ENCODE measurements around the gene AMBP. TPM values are rescaled to one million over a fixed set of nuclear protein-coding genes. Genes with fewer than 3 reads are reported as not detected.
"Not testable (repeated sequence)": the region's sequence is repeated elsewhere in the genome, so short reads cannot be mapped to it uniquely, and the experiment has no call there.

AMBP gene
- total RNA-seq, 8 experiments from 2014 or later: 0.16 to 1.8 (median 0.45) TPM; not detected in 1

- Histone ChIP-seq H3K4me3 (no peak overlapping the region), H3K27ac (no peak overlapping the region), H3K4me1 (replicated peaks in 1 of 2) (peaks cover 0 to 3% of the 10 kb centered on the region in 2 donors)
- in situ Hi-C loops (cut with MboI; ENCODE audit: low pct_unique_long_range_greater_than_20kb in 2 of 9, low sequenced_read_pairs in 9 of 9, unreplicated experiment in 9 of 9): loop anchor here in 4 of 9 experiments (25.0 kb wide), 5 partner anchors 88 to 337 kb away; no protein-coding TSS in a partner anchor
- no peak for ATAC-seq (replicated peaks in 6 of 8)
- 75 to 100% (median 94%) methylated on average over 1 to 24 of the region's 40 CpGs; no CpG with 5 or more reads in 1 of the 10 experiments for WGBS, 10 experiments
Measured at GRCh38 chr9:114049441-114050225, 28.5 kb downstream of the AMBP start.

- H3K4me1 ChIP-seq (replicated peaks in 1 of 2): no peaks in the 10 kb centered on the region
- H3K4me3 ChIP-seq: no peak overlapping the region
- in situ Hi-C loops (cut with MboI; ENCODE audit: low pct_unique_long_range_greater_than_20kb in 2 of 9, low sequenced_read_pairs in 9 of 9, unreplicated experiment in 9 of 9): loop anchor here in 4 of 9 experiments (25.0 kb wide), 5 partner anchors 89 to 336 kb away; no protein-coding TSS in a partner anchor
- no peak for ATAC-seq (replicated peaks in 6 of 8)
- 88 to 100% (median 98%) methylated on average over 1 to 15 of the region's 44 CpGs; no CpG with 5 or more reads in 4 of the 10 experiments for WGBS, 10 experiments
- H3K27ac ChIP-seq: no peak overlapping the region
Measured at GRCh38 chr9:114048533-114049415, 29.3 kb downstream of the AMBP start.

GRCh38 chr9:114047717-114048116 is 30.4 kb downstream of the AMBP start:
- 40 to 97% (median 75%) methylated on average over 1 to 3 of the region's 3 CpGs; no CpG with 5 or more reads in 4 of the 10 experiments for WGBS, 10 experiments
- ATAC-seq (replicated peaks in 6 of 8): peak in 2 of 8 experiments; percentile 30 to 49
- Histone ChIP-seq H3K4me1 (replicated peaks in 1 of 2) (no peaks in the 10 kb centered on the region), H3K27ac (no peak overlapping the region), H3K4me3 (no peak overlapping the region)
- in situ Hi-C loops (cut with MboI; ENCODE audit: low pct_unique_long_range_greater_than_20kb in 2 of 9, low sequenced_read_pairs in 9 of 9, unreplicated experiment in 9 of 9): loop anchor here in 4 of 9 experiments (25.0 kb wide), 5 partner anchors 90 to 335 kb away; no protein-coding TSS in a partner anchor

- H3K4me1 ChIP-seq (replicated peaks in 1 of 2): no peaks in the 10 kb centered on the region
- ATAC-seq (replicated peaks in 6 of 8): peak in 4 of 8 experiments; percentile 23 to 57 (median 36)
- no peak overlapping the region for H3K4me3 ChIP-seq
- H3K27ac ChIP-seq: no peak overlapping the region
- in situ Hi-C loops (cut with MboI; ENCODE audit: low pct_unique_long_range_greater_than_20kb in 2 of 9, low sequenced_read_pairs in 9 of 9, unreplicated experiment in 9 of 9): loop anchor here in 4 of 9 experiments (25.0 kb wide), 5 partner anchors 90 to 335 kb away; no protein-coding TSS in a partner anchor
- WGBS, 10 experiments: 50 to 100% (median 86%) methylated on average over 1 of the region's 1 CpG; no CpG with 5 or more reads in 3 of the 10 experiments
Measured at GRCh38 chr9:114046875-114047274, 31.2 kb downstream of the AMBP start.

GRCh38 chr9:114046237-114046755 is 31.8 kb downstream of the AMBP start:
- 67 to 100% (median 100%) methylated on average over 1 to 4 of the region's 4 CpGs for WGBS, 10 experiments
- in situ Hi-C loops (cut with MboI; ENCODE audit: low pct_unique_long_range_greater_than_20kb in 2 of 9, low sequenced_read_pairs in 9 of 9, unreplicated experiment in 9 of 9): loop anchor here in 4 of 9 experiments (25.0 kb wide), 5 partner anchors 91 to 334 kb away; no protein-coding TSS in a partner anchor
- Histone ChIP-seq H3K4me1 (replicated peaks in 1 of 2) (no peaks in the 10 kb centered on the region), H3K27ac (no peak overlapping the region), H3K4me3 (no peak overlapping the region)
- ATAC-seq (replicated peaks in 6 of 8): no peak

- in situ Hi-C loops (cut with MboI; ENCODE audit: low pct_unique_long_range_greater_than_20kb in 2 of 9, low sequenced_read_pairs in 9 of 9, unreplicated experiment in 9 of 9): loop anchor here in 4 of 9 experiments (25.0 kb wide), 5 partner anchors 94 to 331 kb away; no protein-coding TSS in a partner anchor
- H3K4me3 ChIP-seq; H3K27ac ChIP-seq; H3K4me1 ChIP-seq (replicated peaks in 1 of 2); ATAC-seq (replicated peaks in 6 of 8): not testable (repeated sequence)
Measured at GRCh38 chr9:114043660-114044059, 34.4 kb downstream of the AMBP start.

GRCh38 chr9:114039484-114039883 is 38.6 kb downstream of the AMBP start:
- 0 to 100% (median 91%) methylated on average over 1 to 5 of the region's 5 CpGs; no CpG with 5 or more reads in 2 of the 10 experiments for WGBS, 10 experiments
- H3K4me1 ChIP-seq (replicated peaks in 1 of 2): peaks cover 5 to 6% of the 10 kb centered on the region in 2 donors
- in situ Hi-C loops (cut with MboI; ENCODE audit: low pct_unique_long_range_greater_than_20kb in 2 of 9, low sequenced_read_pairs in 9 of 9, unreplicated experiment in 9 of 9): loop anchor here in 4 of 9 experiments (25.0 kb wide), 5 partner anchors 98 to 327 kb away; no protein-coding TSS in a partner anchor
- no peak overlapping the region for H3K4me3 ChIP-seq
- H3K27ac ChIP-seq: no peak overlapping the region
- ATAC-seq (replicated peaks in 6 of 8): no peak

- Histone ChIP-seq H3K4me3 (no peak overlapping the region), H3K27ac (no peak overlapping the region), H3K4me1 (replicated peaks in 1 of 2) (peaks cover 5 to 6% of the 10 kb centered on the region in 2 donors)
- ATAC-seq (replicated peaks in 6 of 8): no peak
- 86 to 100% (median 94%) methylated on average over 1 to 13 of the region's 13 CpGs for WGBS, 10 experiments
- in situ Hi-C loops (cut with MboI; ENCODE audit: low pct_unique_long_range_greater_than_20kb in 2 of 9, low sequenced_read_pairs in 9 of 9, unreplicated experiment in 9 of 9): loop anchor here in 4 of 9 experiments (25.0 kb wide), 5 partner anchors 98 to 327 kb away; no protein-coding TSS in a partner anchor
Measured at GRCh38 chr9:114038724-114039313, 39.3 kb downstream of the AMBP start.

- in situ Hi-C loops (cut with MboI; ENCODE audit: low pct_unique_long_range_greater_than_20kb in 2 of 9, low sequenced_read_pairs in 9 of 9, unreplicated experiment in 9 of 9): loop anchor here in 4 of 9 experiments (25.0 kb wide), 5 partner anchors 99 to 326 kb away; no protein-coding TSS in a partner anchor
- H3K27ac ChIP-seq: peak overlapping the region in 1 of 2 donors; percentile 5
- peaks cover 5 to 6% of the 10 kb centered on the region in 2 donors for H3K4me1 ChIP-seq (replicated peaks in 1 of 2)
- WGBS, 10 experiments: 35 to 89% (median 58%) methylated on average over 1 to 14 of the region's 19 CpGs
- H3K4me3 ChIP-seq: no peak overlapping the region
- peak; percentile 64 to 96 (median 90) for ATAC-seq (replicated peaks in 6 of 8)
Measured at GRCh38 chr9:114037961-114038723, 40.0 kb downstream of the AMBP start.

GRCh38 chr9:114037249-114037648 is 40.9 kb downstream of the AMBP start:
- Histone ChIP-seq H3K27ac (no peak overlapping the region), H3K4me3 (no peak overlapping the region), H3K4me1 (replicated peaks in 1 of 2) (peaks cover 5 to 6% of the 10 kb centered on the region in 2 donors)
- in situ Hi-C loops (cut with MboI; ENCODE audit: low pct_unique_long_range_greater_than_20kb in 2 of 9, low sequenced_read_pairs in 9 of 9, unreplicated experiment in 9 of 9): loop anchor here in 4 of 9 experiments (25.0 kb wide), 5 partner anchors 100 to 325 kb away; no protein-coding TSS in a partner anchor
- WGBS, 10 experiments: 50 to 100% (median 94%) methylated on average over 1 to 3 of the region's 5 CpGs; no CpG with 5 or more reads in 3 of the 10 experiments
- ATAC-seq (replicated peaks in 6 of 8): no peak

Measured in motor neuron (in vitro differentiated cells).